Activated CD8-positive, alpha-beta memory T cell treated with anti-CD3 and anti-CD28 coated beads, Interleukin-2, amount 10 ng/mL, durations not matched to agents 7 days and 5 days (primary cell): ENCODE results near the gene TMEM131. TPM values are rescaled to one million over a fixed set of nuclear protein-coding genes. Genes with fewer than 3 reads are reported as not detected.

ENCODE experiments used
- ATAC-seq: fragments of 150-1000 bp; cut with Tn5 transposase; one replicate; pipeline ENCODE4 v1.10.0; 2021; ENCODE audit warnings: moderate library complexity
- CTCF ChIA-PET: fragments of 350-600 bp; sonication (Branson Sonifier 250); formaldehyde crosslinking; loops from one replicate; lab custom pipeline; 2021; ENCODE audit warnings: antibody characterized with exemption; lab: Charles Lee
- DNase-seq: peaks from one replicate; pipeline ENCODE4 v3.0.0-alpha.2; 2020
- H3K27ac Mint-ChIP-seq: one replicate; pipeline ENCODE4 v1.8.0; 2021; ENCODE audit warnings: mild to moderate bottlenecking, mixed read lengths
- H3K27me3 Mint-ChIP-seq: one replicate; pipeline ENCODE4 v1.8.0; 2021; ENCODE audit warnings: mixed read lengths
- H3K36me3 Mint-ChIP-seq: one replicate; pipeline ENCODE4 v1.8.0; 2021; ENCODE audit warnings: mild to moderate bottlenecking, mixed read lengths
- H3K4me1 Mint-ChIP-seq: one replicate; pipeline ENCODE4 v1.8.0; 2021; ENCODE audit warnings: mixed read lengths
- H3K4me3 Mint-ChIP-seq: one replicate; pipeline ENCODE4 v1.8.0; 2021; ENCODE audit warnings: mild to moderate bottlenecking, moderate library complexity, mixed read lengths
- H3K9me3 Mint-ChIP-seq: one replicate; pipeline ENCODE4 v1.8.0; 2022; ENCODE audit warnings: low read depth, mixed read lengths
- total RNA-seq, 2 experiments: library from RNA; stranded (reverse); gene quantifications; one replicate each; pipeline ENCODE4 v1.2.3, GENCODE V29; 2021

The TMEM131 gene
- total RNA-seq, 2 experiments from 2014 or later: 31.2 to 33.4 TPM

DNA sequence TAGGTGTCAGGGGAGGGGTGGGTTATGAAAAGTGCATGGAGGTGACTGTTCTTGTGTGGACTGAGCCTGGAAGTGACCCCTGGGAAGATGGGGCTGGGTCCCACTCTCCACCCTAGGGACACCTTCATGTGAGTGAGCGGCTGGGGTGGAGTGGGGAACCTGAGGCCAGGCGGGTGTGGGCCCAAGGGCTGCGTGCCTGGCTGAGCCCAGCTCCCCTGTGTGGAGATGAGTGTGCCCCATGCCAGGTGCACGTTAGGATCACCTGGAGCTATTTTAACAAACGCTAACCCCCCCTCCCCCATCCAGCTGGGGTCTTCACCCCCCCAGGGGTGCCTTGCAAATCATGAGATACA, 255.9 kb downstream of the TMEM131 start:
- Mint-ChIP-seq H3K27ac (no peak overlapping the region), H3K36me3 (peaks cover 47% of the 10 kb centered on the region), H3K9me3 (no peaks in the 10 kb centered on the region), H3K4me1 (peaks cover 47% of the 10 kb centered on the region), H3K4me3 (no peak overlapping the region), H3K27me3 (no peaks in the 10 kb centered on the region)
- no peak for ATAC-seq
- CTCF ChIA-PET: interaction anchor here (1.3 to 20.6 kb wide), 4 partner anchors 11 to 77 kb away, joined by 3 to 621 read pairs (median 32); partner anchors contain the start of gene ZAP70
- DNase-seq: no peak

DNA sequence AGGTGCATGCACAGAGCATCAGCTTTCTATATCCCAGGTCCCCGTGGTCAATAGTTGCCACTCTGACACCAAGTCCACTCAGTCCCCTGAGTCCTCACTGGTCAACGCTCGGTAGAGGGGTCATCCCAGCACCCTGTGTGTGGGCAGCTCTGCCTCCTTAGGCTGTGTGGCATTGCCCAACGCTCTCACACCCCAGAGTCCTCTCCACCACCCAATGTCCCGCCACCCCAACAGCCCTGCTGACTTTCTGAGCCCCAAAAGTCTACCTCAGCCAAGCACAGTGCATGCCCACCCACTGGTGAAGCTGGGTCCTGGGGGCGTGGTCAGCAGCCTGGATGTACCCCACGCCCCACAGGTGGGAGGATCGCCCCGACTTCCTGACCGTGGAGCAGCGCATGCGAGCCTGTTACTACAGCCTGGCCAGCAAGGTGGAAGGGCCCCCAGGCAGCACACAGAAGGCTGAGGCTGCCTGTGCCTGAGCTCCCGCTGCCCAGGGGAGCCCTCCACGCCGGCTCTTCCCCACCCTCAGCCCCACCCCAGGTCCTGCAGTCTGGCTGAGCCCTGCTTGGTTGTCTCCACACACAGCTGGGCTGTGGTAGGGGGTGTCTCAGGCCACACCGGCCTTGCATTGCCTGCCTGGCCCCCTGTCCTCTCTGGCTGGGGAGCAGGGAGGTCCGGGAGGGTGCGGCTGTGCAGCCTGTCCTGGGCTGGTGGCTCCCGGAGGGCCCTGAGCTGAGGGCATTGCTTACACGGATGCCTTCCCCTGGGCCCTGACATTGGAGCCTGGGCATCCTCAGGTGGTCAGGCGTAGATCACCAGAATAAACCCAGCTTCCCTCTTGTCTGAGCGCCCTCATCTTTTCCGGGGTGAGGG, 256.5 kb downstream of the TMEM131 start:
- Mint-ChIP-seq H3K27ac (no peak overlapping the region), H3K36me3 (peaks cover 46% of the 10 kb centered on the region), H3K4me1 (peaks cover 42% of the 10 kb centered on the region), H3K27me3 (no peaks in the 10 kb centered on the region), H3K4me3 (no peak overlapping the region), H3K9me3 (no peaks in the 10 kb centered on the region)
- no peak for ATAC-seq
- CTCF ChIA-PET: interaction anchor here (1.8 to 20.6 kb wide), 3 partner anchors 11 to 77 kb away, joined by 7 to 621 read pairs (median 58); partner anchors contain the start of gene ZAP70
- no peak for DNase-seq

DNA sequence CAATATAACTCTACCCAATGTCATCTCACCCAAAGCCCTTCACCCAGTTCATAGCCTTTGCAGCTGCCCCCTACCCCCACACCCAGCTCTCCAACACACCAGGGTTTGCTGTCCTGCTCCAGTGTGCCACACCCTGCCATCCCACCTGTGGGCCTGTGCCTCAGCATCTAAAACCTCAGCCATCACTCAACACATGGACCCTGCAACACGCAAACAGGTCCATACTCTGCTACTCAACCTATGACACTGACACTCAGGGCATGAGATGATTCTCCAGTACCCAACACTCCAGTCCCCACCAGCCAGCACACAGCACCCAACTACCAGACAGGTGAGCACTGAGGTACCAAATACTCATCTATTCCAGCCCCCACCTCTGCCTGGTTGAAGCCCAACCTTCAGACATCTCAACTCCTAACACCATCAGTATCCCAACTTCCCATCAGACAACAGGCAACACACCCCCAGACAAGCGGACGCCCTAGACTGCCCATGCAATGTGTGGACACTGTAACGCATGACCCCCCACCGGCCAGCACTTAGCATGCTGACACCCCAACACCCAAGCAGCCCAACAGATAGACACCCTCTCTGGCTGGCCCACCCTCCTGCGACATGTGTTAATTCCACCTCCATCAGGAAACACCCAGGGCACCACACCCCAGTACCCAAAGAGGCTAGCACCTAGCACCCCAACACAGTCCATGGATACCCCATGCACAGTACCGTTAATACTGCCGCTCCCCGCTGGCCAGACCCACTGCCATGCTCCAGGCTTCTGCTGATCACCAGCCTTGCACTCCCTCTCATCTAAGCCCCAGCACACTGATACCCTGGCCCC, 257.3 kb downstream of the TMEM131 start:
- ATAC-seq: no peak
- Mint-ChIP-seq H3K36me3 (peaks cover 43% of the 10 kb centered on the region), H3K4me3 (no peak overlapping the region), H3K27me3 (no peaks in the 10 kb centered on the region), H3K9me3 (no peaks in the 10 kb centered on the region), H3K27ac (peak overlapping the region; percentile 11), H3K4me1 (peaks cover 35% of the 10 kb centered on the region)
- CTCF ChIA-PET: interaction anchor here (1.0 to 20.6 kb wide), 4 partner anchors 10 to 31 kb away, joined by 3 to 621 read pairs (median 30); partner anchors contain the start of gene ZAP70
- no peak for DNase-seq

DNA sequence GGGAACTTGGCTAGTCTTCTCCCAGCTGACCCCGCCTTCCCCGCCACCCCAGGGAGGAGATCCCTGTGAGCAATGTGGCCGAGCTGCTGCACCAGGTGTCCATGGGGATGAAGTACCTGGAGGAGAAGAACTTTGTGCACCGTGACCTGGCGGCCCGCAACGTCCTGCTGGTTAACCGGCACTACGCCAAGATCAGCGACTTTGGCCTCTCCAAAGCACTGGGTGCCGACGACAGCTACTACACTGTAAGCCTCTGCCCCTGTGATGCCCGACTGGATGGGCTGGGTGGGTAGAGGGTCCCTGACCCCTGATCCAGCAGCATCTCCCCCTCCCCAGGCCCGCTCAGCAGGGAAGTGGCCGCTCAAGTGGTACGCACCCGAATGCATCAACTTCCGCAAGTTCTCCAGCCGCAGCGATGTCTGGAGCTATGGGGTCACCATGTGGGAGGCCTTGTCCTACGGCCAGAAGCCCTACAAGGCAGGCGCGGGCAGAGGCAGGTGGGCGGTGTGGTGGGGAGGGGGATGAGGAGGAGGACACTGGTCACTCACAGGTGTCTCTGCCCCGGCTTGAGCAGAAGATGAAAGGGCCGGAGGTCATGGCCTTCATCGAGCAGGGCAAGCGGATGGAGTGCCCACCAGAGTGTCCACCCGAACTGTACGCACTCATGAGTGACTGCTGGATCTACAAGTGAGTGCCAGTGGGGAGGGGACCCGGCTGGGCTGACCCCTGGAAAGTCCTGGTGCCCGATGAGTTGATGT, 258.1 kb downstream of the TMEM131 start:
- ATAC-seq (no peak), DNase-seq (no peak)
- peaks cover 28% of the 10 kb centered on the region for H3K4me1 Mint-ChIP-seq
- CTCF ChIA-PET: interaction anchor here (1.0 to 20.6 kb wide), 3 partner anchors 11 to 30 kb away, joined by 3 to 621 read pairs (median 3); partner anchors contain the start of gene ZAP70
- H3K4me3 Mint-ChIP-seq: no peak overlapping the region
- H3K27ac Mint-ChIP-seq: no peak overlapping the region
- peaks cover 45% of the 10 kb centered on the region for H3K36me3 Mint-ChIP-seq
- H3K27me3 Mint-ChIP-seq: no peaks in the 10 kb centered on the region
- no peaks in the 10 kb centered on the region for H3K9me3 Mint-ChIP-seq

DNA sequence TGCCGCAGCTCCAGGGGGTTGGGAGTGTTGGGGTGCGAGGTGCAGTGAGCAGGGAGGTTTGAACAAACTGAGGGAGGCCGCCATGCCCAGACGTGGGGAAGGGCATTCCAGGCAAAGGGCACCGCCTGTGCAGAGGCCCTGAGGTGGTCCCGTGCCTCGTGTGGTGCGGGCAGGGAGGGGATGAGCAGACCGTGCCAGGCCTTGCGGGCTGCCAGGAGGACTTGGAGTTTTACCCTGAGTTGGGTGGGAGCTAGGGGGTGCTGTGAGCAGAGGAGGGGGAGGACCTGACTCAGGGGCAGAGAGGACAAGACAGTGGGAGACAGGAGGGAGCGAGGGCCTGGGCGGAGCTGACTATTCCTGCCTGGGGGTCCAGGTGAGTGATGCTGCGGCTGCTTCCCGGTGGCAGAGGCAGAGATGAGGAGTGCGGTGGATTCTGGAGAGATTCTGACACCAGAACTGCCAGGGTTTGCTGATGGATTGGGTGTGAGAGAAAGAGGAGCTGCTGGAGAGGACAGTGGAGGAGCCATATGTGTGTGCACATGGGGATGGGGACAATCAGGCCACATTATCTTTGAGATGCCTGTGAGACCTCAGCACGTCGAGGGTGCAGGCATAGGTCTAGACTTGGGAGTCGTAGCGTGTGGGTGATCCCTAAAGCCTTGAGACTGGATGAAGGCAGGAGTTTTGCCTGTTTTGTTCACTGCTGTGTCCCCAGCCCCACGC, 259.0 kb downstream of the TMEM131 start:
- CTCF ChIA-PET: interaction anchor here (1.0 to 20.6 kb wide), 3 partner anchors 12 to 30 kb away, joined by 3 to 621 read pairs (median 3); partner anchors contain the start of gene ZAP70
- Mint-ChIP-seq H3K27me3 (no peaks in the 10 kb centered on the region), H3K4me1 (peaks cover 20% of the 10 kb centered on the region), H3K9me3 (no peaks in the 10 kb centered on the region), H3K4me3 (no peak overlapping the region), H3K36me3 (peaks cover 48% of the 10 kb centered on the region), H3K27ac (no peak overlapping the region)
- no peak for DNase-seq
- no peak for ATAC-seq

DNA sequence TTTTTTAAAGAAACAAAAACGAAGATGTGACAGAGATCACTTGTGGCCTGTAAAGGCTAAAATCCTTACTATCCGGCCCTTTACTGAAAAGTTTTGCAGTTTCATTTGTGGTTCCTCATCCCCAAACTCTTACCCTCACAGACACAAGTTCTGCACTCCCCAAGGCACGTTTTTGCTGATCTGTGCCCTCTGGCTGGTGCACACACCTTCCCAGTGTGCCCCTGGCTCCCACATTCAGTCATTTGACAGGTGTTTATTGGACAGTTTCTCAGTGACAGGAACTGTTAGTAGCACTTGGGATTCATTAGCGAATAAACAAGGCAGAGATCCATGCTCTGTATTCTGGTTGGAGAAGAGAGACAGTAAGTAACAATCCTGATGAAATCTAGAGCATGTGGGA, 259.6 kb downstream of the TMEM131 start:
- H3K4me1 Mint-ChIP-seq: peaks cover 20% of the 10 kb centered on the region
- H3K9me3 Mint-ChIP-seq: no peaks in the 10 kb centered on the region
- H3K36me3 Mint-ChIP-seq: peaks cover 50% of the 10 kb centered on the region
- DNase-seq: no peak
- ATAC-seq: no peak
- no peak overlapping the region for H3K4me3 Mint-ChIP-seq
- no peak overlapping the region for H3K27ac Mint-ChIP-seq
- no peaks in the 10 kb centered on the region for H3K27me3 Mint-ChIP-seq
- CTCF ChIA-PET: interaction anchor here (20.6 kb wide), 1 partner anchor 29 kb away, joined by 621 read pairs; the partner anchor contains the start of gene ZAP70

DNA sequence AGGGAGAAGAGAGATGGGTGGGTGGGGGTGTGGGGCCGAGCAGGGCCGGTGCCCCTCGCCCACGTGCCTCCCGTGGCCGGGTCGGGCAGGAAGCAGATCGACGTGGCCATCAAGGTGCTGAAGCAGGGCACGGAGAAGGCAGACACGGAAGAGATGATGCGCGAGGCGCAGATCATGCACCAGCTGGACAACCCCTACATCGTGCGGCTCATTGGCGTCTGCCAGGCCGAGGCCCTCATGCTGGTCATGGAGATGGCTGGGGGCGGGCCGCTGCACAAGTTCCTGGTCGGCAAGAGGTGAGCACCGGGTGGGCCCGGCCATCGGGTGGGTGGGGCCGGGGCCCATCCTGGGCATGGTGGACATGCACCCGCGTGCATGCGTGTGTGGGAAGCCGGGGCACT, 260.6 kb downstream of the TMEM131 start:
- CTCF ChIA-PET: no interaction called here
- H3K4me1 Mint-ChIP-seq: peaks cover 21% of the 10 kb centered on the region

DNA sequence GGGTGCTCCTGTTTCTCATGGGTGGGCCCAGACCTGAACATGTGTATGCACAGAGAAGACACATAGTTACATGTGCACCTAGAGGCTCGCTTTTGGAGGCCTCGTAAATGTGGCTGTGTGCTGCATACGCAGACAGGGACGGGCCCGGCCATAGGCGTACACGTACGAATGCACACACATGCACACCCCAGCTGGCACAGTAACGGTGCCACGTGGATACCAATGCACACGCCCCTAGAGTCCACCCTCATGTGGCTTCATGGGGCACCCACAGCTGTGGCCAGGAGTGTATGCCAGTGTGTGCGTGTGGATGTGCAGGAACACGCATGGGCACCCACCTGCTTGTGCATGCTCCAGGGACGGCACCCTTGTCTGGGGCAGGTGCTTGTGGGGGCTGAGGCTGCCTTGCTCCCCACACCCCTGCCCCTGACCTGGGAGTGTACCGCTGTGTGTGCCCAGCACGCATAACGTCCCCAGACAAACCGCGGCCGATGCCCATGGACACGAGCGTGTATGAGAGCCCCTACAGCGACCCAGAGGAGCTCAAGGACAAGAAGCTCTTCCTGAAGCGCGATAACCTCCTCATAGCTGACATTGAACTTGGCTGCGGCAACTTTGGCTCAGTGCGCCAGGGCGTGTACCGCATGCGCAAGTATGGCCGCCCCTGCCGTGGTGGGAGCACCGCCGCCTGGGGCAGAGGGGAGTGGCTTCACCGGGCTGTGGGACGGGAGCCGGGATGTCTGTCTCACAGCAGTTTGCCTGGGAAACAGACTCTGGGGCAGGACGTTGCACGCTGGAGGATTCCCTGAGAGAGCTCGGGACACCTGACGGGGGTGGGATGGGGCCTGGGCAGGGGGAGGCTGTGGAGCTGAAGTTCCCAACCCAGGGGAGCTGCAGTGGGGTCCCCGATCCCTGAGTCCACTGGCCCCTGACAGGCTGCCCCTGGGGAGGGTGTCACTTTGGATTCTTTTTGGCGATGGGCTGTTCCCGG, 261.4 kb downstream of the TMEM131 start:
- peaks cover 24% of the 10 kb centered on the region for H3K4me1 Mint-ChIP-seq
- CTCF ChIA-PET: interaction anchor here (0.8 to 1.2 kb wide), 2 partner anchors 21 to 36 kb away, joined by 3 read pairs; partner anchors contain the start of gene ZAP70
- ATAC-seq (no peak), DNase-seq (no peak)
- no peaks in the 10 kb centered on the region for H3K27me3 Mint-ChIP-seq
- H3K36me3 Mint-ChIP-seq: peaks cover 62% of the 10 kb centered on the region
- H3K27ac Mint-ChIP-seq: no peak overlapping the region
- no peak overlapping the region for H3K4me3 Mint-ChIP-seq
- H3K9me3 Mint-ChIP-seq: peaks cover 4% of the 10 kb centered on the region

More for the DNA sequence above, 260.6 kb downstream of the TMEM131 start:
- ATAC-seq (no peak), DNase-seq (no peak)
- Mint-ChIP-seq H3K27ac (no peak overlapping the region), H3K4me3 (no peak overlapping the region), H3K36me3 (peaks cover 54% of the 10 kb centered on the region), H3K27me3 (no peaks in the 10 kb centered on the region), H3K9me3 (no peaks in the 10 kb centered on the region)

DNA sequence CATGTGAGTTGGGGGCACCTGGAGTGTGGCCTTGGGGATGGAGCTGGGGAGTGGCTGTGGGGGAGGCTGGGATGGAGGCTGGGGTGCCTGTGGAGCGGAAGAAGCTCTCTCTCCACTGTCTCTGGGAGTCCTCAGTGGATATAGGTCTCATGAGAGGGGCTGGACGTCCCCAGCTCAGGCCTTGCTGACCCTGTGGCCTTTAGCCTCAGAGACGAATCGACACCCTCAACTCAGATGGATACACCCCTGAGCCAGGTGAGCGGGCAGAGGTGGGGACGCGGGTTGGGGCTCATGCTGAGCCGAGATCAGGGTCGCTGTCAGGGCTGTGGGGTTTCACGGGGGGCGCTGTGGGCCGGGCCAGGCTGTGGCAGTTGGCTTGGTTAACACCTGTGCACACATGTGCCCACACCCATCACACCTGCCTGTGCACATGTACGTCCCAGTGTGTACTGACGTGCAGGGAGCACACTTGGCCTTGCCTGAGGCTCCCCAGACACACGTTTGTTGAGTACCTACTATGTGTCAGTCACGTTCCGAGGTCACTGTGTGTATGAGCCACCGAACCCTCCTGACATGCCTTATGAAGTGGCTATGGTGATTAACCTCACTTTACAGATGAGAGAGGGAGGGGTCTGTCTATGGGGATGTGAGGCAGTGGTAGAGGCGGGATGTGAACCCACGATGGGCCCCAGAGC, 262.3 kb downstream of the TMEM131 start:
- ATAC-seq (no peak), DNase-seq (no peak)
- no peaks in the 10 kb centered on the region for H3K27me3 Mint-ChIP-seq
- H3K36me3 Mint-ChIP-seq: peaks cover 64% of the 10 kb centered on the region
- H3K4me1 Mint-ChIP-seq: peaks cover 23% of the 10 kb centered on the region
- H3K4me3 Mint-ChIP-seq: no peak overlapping the region
- peaks cover 5% of the 10 kb centered on the region for H3K9me3 Mint-ChIP-seq
- CTCF ChIA-PET: interaction anchor here (1.2 kb wide), 1 partner anchor 20 kb away, joined by 3 read pairs; the partner anchor contains the start of gene ZAP70
- peak overlapping the region; percentile 40 for H3K27ac Mint-ChIP-seq

DNA sequence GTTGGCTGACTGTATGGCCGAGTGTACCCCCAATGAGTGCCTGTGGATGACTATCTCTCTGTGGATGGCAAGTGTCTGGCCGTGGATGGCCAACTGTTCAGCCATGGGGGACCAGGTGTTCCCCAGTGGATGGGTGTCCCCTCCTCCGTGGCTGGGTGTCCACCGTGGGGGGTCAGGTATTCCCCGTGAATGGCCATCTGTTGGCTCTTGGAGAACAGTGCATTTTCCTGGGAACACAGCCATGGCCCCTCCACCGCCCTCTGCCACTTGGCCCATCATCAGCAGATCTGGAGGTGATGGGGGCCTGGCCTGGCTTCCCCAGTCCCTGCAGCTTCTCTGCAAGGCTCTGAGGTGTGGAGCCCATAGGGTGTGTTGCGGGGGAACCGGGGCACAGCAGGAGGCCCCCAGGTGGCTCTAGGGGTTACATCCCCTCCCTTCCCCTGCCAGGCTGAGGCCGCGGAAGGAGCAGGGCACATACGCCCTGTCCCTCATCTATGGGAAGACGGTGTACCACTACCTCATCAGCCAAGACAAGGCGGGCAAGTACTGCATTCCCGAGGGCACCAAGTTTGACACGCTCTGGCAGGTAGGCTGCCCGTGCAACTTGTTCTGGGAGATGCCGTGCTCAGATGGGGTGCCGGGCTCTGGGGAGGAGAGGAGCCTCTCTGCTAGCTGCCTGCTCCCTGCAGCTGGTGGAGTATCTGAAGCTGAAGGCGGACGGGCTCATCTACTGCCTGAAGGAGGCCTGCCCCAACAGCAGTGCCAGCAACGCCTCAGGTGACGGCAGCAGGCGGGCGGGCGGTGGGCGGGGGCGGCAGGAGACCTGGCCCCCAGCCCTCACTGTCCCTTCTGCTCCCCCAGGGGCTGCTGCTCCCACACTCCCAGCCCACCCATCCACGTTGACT, 263.1 kb downstream of the TMEM131 start:
- DNase-seq (no peak), ATAC-seq (no peak)
- H3K36me3 Mint-ChIP-seq: peaks cover 67% of the 10 kb centered on the region
- H3K9me3 Mint-ChIP-seq: peaks cover 5% of the 10 kb centered on the region
- H3K4me3 Mint-ChIP-seq: no peak overlapping the region
- peaks cover 31% of the 10 kb centered on the region for H3K4me1 Mint-ChIP-seq
- no peak overlapping the region for H3K27ac Mint-ChIP-seq
- H3K27me3 Mint-ChIP-seq: no peaks in the 10 kb centered on the region
- CTCF ChIA-PET: interaction anchor here (1.2 kb wide), 1 partner anchor 19 kb away, joined by 3 read pairs; the partner anchor contains the start of gene ZAP70
